Spleen (tissue), 11 donors: ENCODE data around the gene KLHL30. TPM values are rescaled to one million over a fixed set of nuclear protein-coding genes. Genes with fewer than 3 reads are reported as not detected.

Source experiments
- DNase-seq: peaks from one replicate; pipeline ENCODE4 v3.0.0-alpha.2; 2020
- H3K27ac ChIP-seq, 8 donors: fragments of 200-600 bp; sonication (generic) in 7 of 8; 1 replicate in 4 of 8; 2 replicates in 4 of 8; pipeline versions ENCODE4 v1.5.0 to v1.8.0; 2016 to 2021; ENCODE audit warnings: inconsistent platforms in 4 of 8, mild to moderate bottlenecking in 4 of 8, moderate library complexity in 1 of 8
- H3K27me3 ChIP-seq, 7 donors: fragments of 200-600 bp; sonication (generic) in 6 of 7; replicated peaks in 1 of 7; 1 replicate in 4 of 7; 2 replicates in 3 of 7; pipeline versions ENCODE4 v1.5.0 to v1.8.0; 2016 to 2021; ENCODE audit warnings: inconsistent platforms in 3 of 7, mild to moderate bottlenecking in 1 of 7
- H3K36me3 ChIP-seq, 6 donors: fragments of 200-600 bp; sonication (generic) in 5 of 6; 1 replicate in 4 of 6; 2 replicates in 2 of 6; pipeline versions ENCODE4 v1.5.0 to v1.8.0; 2016 to 2021; ENCODE audit warnings: inconsistent platforms in 2 of 6
- H3K4me1 ChIP-seq, 6 donors: fragments of 200-600 bp; sonication (generic) in 5 of 6; 1 replicate in 3 of 6; 2 replicates in 3 of 6; pipeline versions ENCODE4 v1.5.0 to v1.8.0; 2016 to 2021; ENCODE audit warnings: inconsistent platforms in 3 of 6
- H3K4me3 ChIP-seq, 8 donors: fragments of 200-600 bp; sonication (generic) in 7 of 8; 1 replicate in 4 of 8; 2 replicates in 4 of 8; pipeline versions ENCODE4 v1.5.0 to v1.8.0; 2016 to 2021; ENCODE audit warnings: inconsistent platforms in 4 of 8, mild to moderate bottlenecking in 4 of 8, moderate library complexity in 2 of 8
- H3K9me3 ChIP-seq, 8 donors: fragments of 200-600 bp; sonication (generic) in 7 of 8; 1 replicate in 4 of 8; 2 replicates in 4 of 8; pipeline versions ENCODE4 v1.5.0 to v1.8.0; 2016 to 2021; ENCODE audit warnings: inconsistent platforms in 4 of 8
- POLR2A ChIP-seq, 3 donors: fragments of 450-650 bp; IDR thresholded peaks; one replicate each; pipeline ENCODE4 v1.5.1; 2017; ENCODE audit warnings: antibody characterized with exemption in 3 of 3, mild to moderate bottlenecking in 1 of 3
- POLR2AphosphoS5 ChIP-seq, 3 donors: sonication (generic); formaldehyde crosslinking; IDR thresholded peaks; one replicate each; pipeline ENCODE4 v1.5.1; 2017; ENCODE audit warnings: antibody characterized with exemption in 3 of 3
- whole genome bisulfite sequencing, 5 donors: extraction: QIAGEN DNeasy Blood & Tissue Kit in 3 of 5; methylation state at CpG; one replicate each; pipeline versions ENCODE4 v1.1.5 to v1.1.7; 2013 to 2018; 5-methylcytosine and 5-hydroxymethylcytosine counted together
- intact Hi-C: fragments of 100-400 bp; cut with DNase I; formaldehyde crosslinking; loops from one replicate; pipeline ENCODE4 v1.15.0; 2023; ENCODE audit warnings: low total_unique reads
- polyA plus RNA-seq, 3 donors: library from polyadenylated mRNA; stranded (reverse); fragments of 200-250 nt; gene quantifications; one replicate each; pipeline ENCODE4 v1.2.1, GENCODE V29; 2013
- total RNA-seq, 7 donors: library from RNA; depleted of rRNA in 3 of 7; stranded (reverse); fragments of >200 nt in 3 of 7; fragmentation: NEBNext Ultra II Directional in 4 of 7; extraction: Animal tissue kit (Norgen Biotek cat#: 25700) in 4 of 7; gene quantifications; one replicate each; pipeline versions ENCODE4 v1.1.0 to v1.2.1, GENCODE V29; 2016 to 2021
- TF ChIP-seq, protein P1 (sequence below), 11 experiments: fragments of 200-600 bp in 7 of 11; fragments of 450-650 bp in 4 of 11; sonication (generic) in 4 of 11; IDR thresholded peaks in 8 of 11; conservative IDR thresholded peaks in 3 of 11; 1 replicate in 7 of 11; 2 replicates in 4 of 11; pipeline versions ENCODE4 v1.4.0 to v1.8.0; 2016 to 2021; ENCODE audit warnings: antibody characterized with exemption in 11 of 11, inconsistent platforms in 4 of 11, mild to moderate bottlenecking in 1 of 11
- donor health status: healthy with polysubstance abuse.
- donor health status: DM: no; HTN: no; CAD: no; lungs with moderate emphysema.
- donor health status: DM: no; HTN: no; CAD: no.
- donor health status: Bipolar disorder and iron deficiency.
- donor health status: healthy.
- donor health status: DM: no; HTN: no; CAD: no.
- donor health status: DM: yes; HTN: yes; CAD: no.

Gene KLHL30
- total and polyA plus RNA-seq, 10 donors, result 0.09 to 0.85 (median 0.23) TPM; not detected in 2

DNA sequence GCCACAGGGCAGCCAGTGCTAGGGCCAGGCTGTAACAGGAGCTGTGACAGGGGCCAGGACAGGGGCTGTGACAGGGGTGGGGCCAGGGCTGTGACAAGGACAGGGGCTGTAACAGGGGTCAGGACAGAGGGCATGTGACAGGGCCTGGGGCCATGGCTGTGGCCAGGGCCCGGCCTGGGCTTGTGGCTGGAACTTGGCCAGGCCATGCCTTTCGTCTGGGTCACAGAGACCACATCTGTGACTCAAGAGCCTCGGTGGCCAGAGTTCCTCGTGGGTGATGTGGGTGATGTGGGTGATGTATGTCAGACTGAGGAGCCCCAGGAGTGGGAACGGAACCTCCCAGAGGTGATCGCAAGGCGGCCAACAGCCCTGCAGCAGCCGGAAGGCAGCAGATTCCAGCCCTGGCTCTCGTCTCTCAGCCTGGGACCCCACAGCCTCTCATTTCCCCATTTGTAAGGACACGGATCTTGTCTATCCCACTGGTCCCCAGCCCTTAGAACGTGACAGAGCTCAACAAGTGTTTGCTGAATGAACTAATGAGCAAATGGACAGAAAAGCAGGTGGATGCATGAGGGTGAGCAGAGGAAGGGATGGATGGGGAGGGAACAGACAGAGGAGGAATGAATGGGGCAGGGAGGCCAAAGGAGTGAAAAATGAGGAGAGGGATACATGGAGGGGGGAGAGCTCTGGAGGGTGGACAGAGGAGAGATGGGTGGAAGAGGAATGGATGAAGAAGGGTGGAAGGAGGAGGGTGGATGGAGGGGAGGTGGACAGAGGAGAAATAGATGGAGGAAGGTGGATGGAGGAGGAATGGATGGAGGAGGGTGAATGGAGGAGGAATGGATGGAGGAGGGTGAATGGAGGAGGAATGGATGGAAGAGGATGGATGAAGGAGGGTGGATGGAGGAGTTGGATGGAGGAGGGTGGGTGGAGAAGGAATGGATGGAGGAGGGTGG, 21.0 kb upstream of the KLHL30 start:
- Histone ChIP-seq H3K36me3 (no peaks in the 10 kb centered on the region), H3K27ac (no peak overlapping the region), H3K4me3 (no peak overlapping the region), H3K4me1 (peaks cover 0 to 21% (median 0%) of the 10 kb centered on the region in 6 donors), H3K9me3 (peaks cover 4 to 13% (median 11%) of the 10 kb centered on the region in 8 donors), H3K27me3 (peaks cover 0 to 41% (median 0%) of the 10 kb centered on the region in 7 donors)
- intact Hi-C loops, result no loop called here
- no peak for TF ChIP-seq POLR2AphosphoS5 (IDR thresholded peaks at IDR 0.05)
- TF ChIP-seq, protein P1, sequence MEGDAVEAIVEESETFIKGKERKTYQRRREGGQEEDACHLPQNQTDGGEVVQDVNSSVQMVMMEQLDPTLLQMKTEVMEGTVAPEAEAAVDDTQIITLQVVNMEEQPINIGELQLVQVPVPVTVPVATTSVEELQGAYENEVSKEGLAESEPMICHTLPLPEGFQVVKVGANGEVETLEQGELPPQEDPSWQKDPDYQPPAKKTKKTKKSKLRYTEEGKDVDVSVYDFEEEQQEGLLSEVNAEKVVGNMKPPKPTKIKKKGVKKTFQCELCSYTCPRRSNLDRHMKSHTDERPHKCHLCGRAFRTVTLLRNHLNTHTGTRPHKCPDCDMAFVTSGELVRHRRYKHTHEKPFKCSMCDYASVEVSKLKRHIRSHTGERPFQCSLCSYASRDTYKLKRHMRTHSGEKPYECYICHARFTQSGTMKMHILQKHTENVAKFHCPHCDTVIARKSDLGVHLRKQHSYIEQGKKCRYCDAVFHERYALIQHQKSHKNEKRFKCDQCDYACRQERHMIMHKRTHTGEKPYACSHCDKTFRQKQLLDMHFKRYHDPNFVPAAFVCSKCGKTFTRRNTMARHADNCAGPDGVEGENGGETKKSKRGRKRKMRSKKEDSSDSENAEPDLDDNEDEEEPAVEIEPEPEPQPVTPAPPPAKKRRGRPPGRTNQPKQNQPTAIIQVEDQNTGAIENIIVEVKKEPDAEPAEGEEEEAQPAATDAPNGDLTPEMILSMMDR (IDR thresholded peaks at IDR 0.05 in 8 of 11, conservative IDR thresholded peaks at IDR 0.05 in 3 of 11), result no peak
- WGBS, 5 donors, result 68 to 77% (median 73%) methylated on average over 10 to 11 of the region's 11 CpGs
- peak; percentile 52 for DNase-seq

DNA sequence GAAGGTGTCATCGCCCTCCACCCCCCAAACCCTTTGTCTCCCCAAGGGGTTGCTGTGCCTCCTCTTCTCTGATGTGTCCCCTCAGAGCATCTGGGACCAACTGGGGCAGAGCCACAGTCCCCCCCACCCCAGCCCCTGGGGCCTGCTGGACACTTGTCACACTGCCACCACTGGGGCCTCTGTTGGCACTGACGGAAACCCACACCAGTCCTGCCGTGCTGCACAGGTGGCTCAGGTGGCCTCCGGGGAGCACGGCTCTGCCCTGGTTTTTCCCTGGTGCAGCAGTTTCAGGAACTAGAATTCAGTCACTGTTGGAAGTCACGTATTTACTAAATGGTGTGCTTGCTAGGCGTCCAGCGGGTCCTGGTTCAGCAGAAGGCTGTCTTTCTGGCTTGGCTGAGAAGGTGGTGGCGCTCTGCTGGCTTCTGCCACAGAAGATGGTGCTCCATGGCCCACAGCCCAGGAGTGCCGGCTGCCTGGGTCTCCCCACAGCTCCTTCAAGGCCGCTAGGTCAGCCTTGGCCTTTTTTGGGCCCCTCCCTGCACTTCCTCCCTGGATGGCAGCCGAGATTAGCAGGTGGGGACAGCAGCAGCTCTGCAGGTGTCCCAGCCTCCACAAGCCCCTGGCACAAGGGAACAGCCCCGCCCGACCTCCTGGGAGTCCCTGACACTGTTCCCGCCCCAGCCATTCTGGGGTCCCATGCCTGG, 18.6 kb upstream of the KLHL30 start:
- H3K27ac ChIP-seq, result no peak overlapping the region

DNA sequence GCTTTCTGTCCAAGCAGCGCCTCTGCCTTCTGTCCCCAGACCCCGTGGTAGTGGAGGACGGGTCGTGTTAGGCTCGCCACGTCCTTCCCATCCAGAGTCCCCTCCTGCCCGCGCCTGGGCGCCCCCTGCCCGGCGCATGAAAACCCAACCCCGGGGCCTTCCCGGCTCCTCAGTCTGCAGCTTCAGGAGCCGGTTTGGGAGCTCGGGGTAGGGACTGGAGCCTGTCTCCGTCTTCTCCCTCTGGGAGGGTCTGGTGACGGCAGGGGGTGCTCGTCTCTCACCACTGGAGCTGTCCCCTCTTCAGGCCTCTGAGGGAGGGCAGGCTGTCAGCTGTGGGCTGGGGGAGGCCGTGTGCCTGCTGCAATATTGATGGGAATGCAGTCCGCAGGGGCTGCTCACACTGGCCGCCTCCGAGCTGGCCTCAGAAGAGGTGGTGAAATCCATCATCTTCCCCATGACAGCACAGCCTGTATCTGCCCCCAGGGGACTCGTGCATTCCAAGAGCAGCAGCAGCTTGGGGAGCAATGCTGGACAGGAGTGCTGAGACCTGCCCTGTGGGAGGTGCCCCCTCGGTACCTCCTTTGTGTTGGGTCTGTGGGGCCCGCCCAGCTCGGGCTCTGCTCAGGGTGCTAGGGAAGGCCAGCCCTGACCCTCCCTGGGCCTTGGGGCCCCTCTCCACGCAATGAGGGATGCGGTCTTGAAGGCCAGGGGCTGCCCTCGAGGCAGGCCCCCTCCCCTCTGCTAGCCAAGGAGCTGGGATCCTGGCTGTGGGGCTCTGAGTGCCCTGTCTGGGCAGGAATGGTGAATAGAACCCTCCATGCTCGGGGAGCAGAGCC, 17.8 kb upstream of the KLHL30 start:
- peaks cover 0 to 32% (median 0%) of the 10 kb centered on the region in 7 donors for H3K27me3 ChIP-seq
- no peaks in the 10 kb centered on the region for H3K36me3 ChIP-seq
- TF ChIP-seq POLR2A (IDR thresholded peaks at IDR 0.05), result no peak
- TF ChIP-seq, protein P1 (IDR thresholded peaks at IDR 0.05 in 8 of 11, conservative IDR thresholded peaks at IDR 0.05 in 3 of 11), result no peak
- no peak for TF ChIP-seq POLR2AphosphoS5 (IDR thresholded peaks at IDR 0.05)
- H3K9me3 ChIP-seq, result no peaks in the 10 kb centered on the region
- H3K4me3 ChIP-seq, result no peak overlapping the region
- peak; percentile 65 for DNase-seq
- intact Hi-C loops, result no loop called here
- 54 to 64% (median 57%) methylated on average over 19 to 30 of the region's 30 CpGs for WGBS, 5 donors
- H3K4me1 ChIP-seq, result peaks cover 0 to 10% (median 0%) of the 10 kb centered on the region in 6 donors
- no peak overlapping the region for H3K27ac ChIP-seq

More for the DNA sequence above, 18.6 kb upstream of the KLHL30 start:
- no peaks in the 10 kb centered on the region for H3K36me3 ChIP-seq
- peaks cover 0 to 33% (median 0%) of the 10 kb centered on the region in 7 donors for H3K27me3 ChIP-seq
- no peak overlapping the region for H3K4me3 ChIP-seq
- 51 to 76% (median 52%) methylated on average over 9 to 15 of the region's 15 CpGs for WGBS, 5 donors
- peaks cover 0 to 11% (median 0%) of the 10 kb centered on the region in 6 donors for H3K4me1 ChIP-seq
- H3K9me3 ChIP-seq, result no peaks in the 10 kb centered on the region
- no peak for TF ChIP-seq POLR2A (IDR thresholded peaks at IDR 0.05)
- no peak for TF ChIP-seq POLR2AphosphoS5 (IDR thresholded peaks at IDR 0.05)
- TF ChIP-seq, protein P1 (IDR thresholded peaks at IDR 0.05 in 8 of 11, conservative IDR thresholded peaks at IDR 0.05 in 3 of 11), result no peak
- peak; percentile 74 for DNase-seq
- intact Hi-C loops, result no loop called here
